GM12891 (cell line): ENCODE measurements around the gene ACCSL.

Source experiments
- PAX5 ChIP-seq: IDR thresholded peaks from 2 replicates; pipeline ENCODE4 v1.6.1; 2011; ENCODE audit warnings: low read length, moderate library complexity, mild to moderate bottlenecking; ENCODE audit not compliant: insufficient read depth, severe bottlenecking
- POLR2A ChIP-seq: IDR thresholded peaks from 2 replicates; pipeline ENCODE4 v1.6.1; 2011; ENCODE audit warnings: low read depth, low read length, control low read depth
- POLR2AphosphoS5 ChIP-seq: IDR thresholded peaks from 2 replicates; pipeline ENCODE4 v1.6.1; 2011; ENCODE audit warnings: low read depth, low read length, control low read depth
- SPI1 ChIP-seq: IDR thresholded peaks from 2 replicates; pipeline ENCODE4 v1.6.1; 2011; ENCODE audit warnings: low read depth, low read length, control low read depth
- TAF1 ChIP-seq: IDR thresholded peaks from 2 replicates; pipeline ENCODE4 v1.6.1; 2011; ENCODE audit warnings: low read depth, low read length, control low read depth

- TF ChIP-seq POLR2AphosphoS5 (no peak), TAF1 (no peak), POLR2A (no peak), SPI1 (no peak), PAX5 (no peak)
Measured at GRCh38 chr11:44007481-44008087, 40.2 kb upstream of the ACCSL start.
